Right lobe of liver (tissue), 4 donors: Measurements from ENCODE around the gene SUCLG2.

Source experiments
- POLR2A ChIP-seq: fragments of 450-650 bp; IDR thresholded peaks from one replicate; pipeline ENCODE4 v1.6.1; 2017; ENCODE audit warnings: antibody characterized with exemption, mild to moderate bottlenecking
- TF ChIP-seq, protein P1 (sequence below), 4 donors: fragments of 200-600 bp in 3 of 4; fragments of 450-650 bp in 1 of 4; IDR thresholded peaks; one replicate each; pipeline versions ENCODE4 v1.5.1 to v1.8.0; 2016 to 2022; ENCODE audit warnings: antibody characterized with exemption in 4 of 4, mild to moderate bottlenecking in 2 of 4
- donor health status: DM: no; HTN: no; CAD: no.
- donor health status: DM: no; HTN: no; CAD: no.
- donor health status: DM: no; HTN: yes; CAD: no.

DNA sequence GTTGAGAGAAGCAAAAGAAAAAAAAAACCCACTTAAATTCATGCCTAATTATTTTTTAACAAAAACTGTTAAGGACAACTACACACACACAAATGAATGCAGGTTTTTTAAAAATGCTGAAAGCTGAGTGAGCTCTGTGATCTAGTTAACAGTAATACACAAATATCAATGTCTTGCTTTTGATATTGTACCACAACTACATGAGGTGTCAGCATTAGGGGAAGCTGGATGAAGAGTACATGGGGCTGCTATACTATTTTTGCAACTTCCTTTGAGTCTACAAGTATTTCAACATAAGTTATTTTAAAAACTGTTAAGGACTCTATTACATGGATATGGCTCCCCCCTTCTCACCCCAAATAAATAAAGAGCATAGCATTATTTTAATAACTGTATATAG, 44.7 kb downstream of the SUCLG2 start:
- TF ChIP-seq, protein P1, sequence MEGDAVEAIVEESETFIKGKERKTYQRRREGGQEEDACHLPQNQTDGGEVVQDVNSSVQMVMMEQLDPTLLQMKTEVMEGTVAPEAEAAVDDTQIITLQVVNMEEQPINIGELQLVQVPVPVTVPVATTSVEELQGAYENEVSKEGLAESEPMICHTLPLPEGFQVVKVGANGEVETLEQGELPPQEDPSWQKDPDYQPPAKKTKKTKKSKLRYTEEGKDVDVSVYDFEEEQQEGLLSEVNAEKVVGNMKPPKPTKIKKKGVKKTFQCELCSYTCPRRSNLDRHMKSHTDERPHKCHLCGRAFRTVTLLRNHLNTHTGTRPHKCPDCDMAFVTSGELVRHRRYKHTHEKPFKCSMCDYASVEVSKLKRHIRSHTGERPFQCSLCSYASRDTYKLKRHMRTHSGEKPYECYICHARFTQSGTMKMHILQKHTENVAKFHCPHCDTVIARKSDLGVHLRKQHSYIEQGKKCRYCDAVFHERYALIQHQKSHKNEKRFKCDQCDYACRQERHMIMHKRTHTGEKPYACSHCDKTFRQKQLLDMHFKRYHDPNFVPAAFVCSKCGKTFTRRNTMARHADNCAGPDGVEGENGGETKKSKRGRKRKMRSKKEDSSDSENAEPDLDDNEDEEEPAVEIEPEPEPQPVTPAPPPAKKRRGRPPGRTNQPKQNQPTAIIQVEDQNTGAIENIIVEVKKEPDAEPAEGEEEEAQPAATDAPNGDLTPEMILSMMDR (IDR thresholded peaks at IDR 0.05): no peak
- TF ChIP-seq POLR2A: no peak
